Endothelial cell of umbilical vein (primary cell): Measurements from ENCODE around the gene HSD17B11. TPM values are rescaled to one million over a fixed set of nuclear protein-coding genes. Genes with fewer than 3 reads are reported as not detected.

Experiments
- BruUV-seq: library from RNA; stranded (reverse); fragments of 400-500 nt; replicated peaks from 2 replicates; lab custom pipeline; 2021; lab: Mats Ljungman, UMichigan
- CTCF ChIA-PET: fragments of 300-600, 350-600 bp; sonication (Branson Sonifier 250); formaldehyde crosslinking; loops from one replicate; lab custom pipeline; 2021; ENCODE audit warnings: antibody characterized with exemption, inconsistent platforms; lab: Charles Lee
- POLR2A ChIA-PET: fragments of 300-600, 350-600 bp; sonication (Branson Sonifier 250); formaldehyde crosslinking; loops from one replicate; lab custom pipeline; 2021; ENCODE audit warnings: antibody characterized with exemption, inconsistent platforms; lab: Charles Lee
- DNase-seq: peaks from one replicate; pipeline ENCODE4 v3.0.0-alpha.2; 2011; ENCODE audit warnings: low read depth, low spot score
- FAIRE-seq: peaks from 2 replicates; lab custom pipeline; 2011; peaks lifted over from hg19 to GRCh38; lab: Jason Lieb, UNC
- H2AFZ ChIP-seq: 2 replicates; pipeline ENCODE4 v1.6.0; 2012; ENCODE audit warnings: low read depth, low read length, control low read depth, inconsistent platforms
- H3K27ac ChIP-seq: 2 replicates; pipeline ENCODE4 v1.5.1; 2011; ENCODE audit warnings: low read depth, mild to moderate bottlenecking, control low read depth, low read length, moderate library complexity; ENCODE audit not compliant: insufficient read depth
- H3K27me3 ChIP-seq, 2 experiments: 2 replicates each; pipeline versions ENCODE4 v1.6.0 to v1.6.1; 2011; ENCODE audit warnings: low read length in 2 of 2, mixed read lengths in 1 of 2; ENCODE audit not compliant: control insufficient read depth in 2 of 2, insufficient read depth in 2 of 2
- H3K36me3 ChIP-seq, 2 experiments: 2 replicates in 1 of 2; 3 replicates in 1 of 2; pipeline ENCODE4 v1.5.1; 2011; ENCODE audit warnings: low read length in 2 of 2, mild to moderate bottlenecking in 1 of 2, moderate library complexity in 1 of 2; ENCODE audit not compliant: control insufficient read depth in 2 of 2, insufficient read depth in 2 of 2; ENCODE audit errors: extremely low read depth in 1 of 2
- H3K4me1 ChIP-seq: 3 replicates; pipeline ENCODE4 v1.5.1; 2011; ENCODE audit warnings: mild to moderate bottlenecking, low read length; ENCODE audit not compliant: control insufficient read depth, insufficient read depth; ENCODE audit errors: extremely low read depth
- H3K4me2 ChIP-seq: 2 replicates; pipeline ENCODE4 v1.6.1; 2011; ENCODE audit warnings: low read length, control low read depth, mixed read lengths; ENCODE audit not compliant: insufficient read depth
- H3K4me3 ChIP-seq, 3 experiments: fragments of 200-600 bp in 1 of 3; sonication (generic), shearing (Covaris generic) in 1 of 3; replicated peaks in 1 of 3; 2 replicates each; pipeline ENCODE4 v1.5.1; 2011 to 2016; ENCODE audit warnings: control low read depth in 3 of 3, low read length in 3 of 3, mild to moderate bottlenecking in 2 of 3, inconsistent platforms in 1 of 3, low read depth in 1 of 3, moderate library complexity in 1 of 3; ENCODE audit not compliant: insufficient read depth in 1 of 3
- H3K79me2 ChIP-seq: 2 replicates; pipeline ENCODE4 v1.6.0; 2012; ENCODE audit warnings: low read length, inconsistent platforms; ENCODE audit not compliant: control insufficient read depth, insufficient read depth
- H3K9ac ChIP-seq: replicated peaks from 2 replicates; pipeline ENCODE3; 2011; ENCODE audit warnings: low read length, control low read depth; ENCODE audit not compliant: insufficient read depth; ENCODE audit errors: extremely low read depth
- H3K9me1 ChIP-seq: replicated peaks from 3 replicates; pipeline ENCODE4 v1.6.0; 2011; ENCODE audit warnings: mild to moderate bottlenecking, low read length; ENCODE audit not compliant: control insufficient read depth, insufficient read depth; ENCODE audit errors: extremely low read depth
- H3K9me3 ChIP-seq: replicated peaks from 2 replicates; pipeline ENCODE4 v1.5.1; 2012; ENCODE audit warnings: low read length, inconsistent platforms; ENCODE audit not compliant: control insufficient read depth, insufficient read depth
- H4K20me1 ChIP-seq: replicated peaks from 2 replicates; pipeline ENCODE3; 2011; ENCODE audit warnings: mild to moderate bottlenecking, low read length; ENCODE audit not compliant: control insufficient read depth, insufficient read depth; ENCODE audit errors: extremely low read depth
- CTCF ChIP-seq, 2 donors: IDR thresholded peaks; 1 replicate in 1 of 2; 2 replicates in 1 of 2; pipeline ENCODE4 v1.5.1; 2011; ENCODE audit warnings: low read length in 2 of 2, mild to moderate bottlenecking in 2 of 2, moderate library complexity in 2 of 2, control low read depth in 1 of 2, inconsistent platforms in 1 of 2, low read depth in 1 of 2; ENCODE audit not compliant: insufficient read depth in 1 of 2; ENCODE audit errors: extremely low read depth in 1 of 2
- EZH2 ChIP-seq: IDR thresholded peaks from 2 replicates; pipeline ENCODE4 v1.6.1; 2012; ENCODE audit warnings: borderline replicate concordance, low read depth, mild to moderate bottlenecking, moderate library complexity, low read length, inconsistent platforms; ENCODE audit not compliant: severe bottlenecking
- FOS ChIP-seq: IDR thresholded peaks from 2 replicates; pipeline ENCODE4 v1.6.1; 2011; ENCODE audit warnings: mild to moderate bottlenecking, low read length, moderate library complexity, borderline replicate concordance; ENCODE audit not compliant: insufficient read depth
- GATA2 ChIP-seq: IDR thresholded peaks from 2 replicates; pipeline ENCODE4 v1.7.0; 2011; ENCODE audit warnings: low read depth, mild to moderate bottlenecking, moderate library complexity, mixed read lengths, low read length; ENCODE audit not compliant: insufficient read length, insufficient read depth
- JUN ChIP-seq: IDR thresholded peaks from 2 replicates; pipeline ENCODE4 v1.6.1; 2011; ENCODE audit warnings: borderline replicate concordance, low read depth; ENCODE audit not compliant: insufficient read length, insufficient read depth
- MAX ChIP-seq: IDR thresholded peaks from 2 replicates; pipeline ENCODE4 v1.6.1; 2011; ENCODE audit not compliant: insufficient read depth, insufficient read length
- MYC ChIP-seq: IDR thresholded peaks from one replicate; pipeline ENCODE4 v1.6.1; 2011; ENCODE audit warnings: mild to moderate bottlenecking, low read depth, low read length
- POLR2A ChIP-seq: IDR thresholded peaks from 2 replicates; pipeline ENCODE4 v1.6.1; 2012; ENCODE audit warnings: low read depth, mild to moderate bottlenecking, control low read depth, low read length
- POLR2AphosphoS5 ChIP-seq: IDR thresholded peaks from 2 replicates; pipeline ENCODE4 v1.6.1; 2012; ENCODE audit warnings: low read depth, mild to moderate bottlenecking, control low read depth, low read length, moderate library complexity; ENCODE audit not compliant: insufficient read depth
- dilution Hi-C: fragments of 300-500 bp; cut with MboI; formaldehyde crosslinking; loops from one replicate; pipeline ENCODE4 v1.15.0; 2019; ENCODE audit warnings: low sequenced_read_pairs; ENCODE audit not compliant: extremely low pct_ligation_motif_present
- intact Hi-C: fragments of 100-400 bp; cut with micrococcal nuclease; formaldehyde crosslinking; loops from one replicate; pipeline ENCODE4 v1.10.0; 2022
- polyA plus RNA-seq, 4 experiments: library from polyadenylated mRNA; depleted of rRNA in 3 of 4; stranded (reverse) in 3 of 4; unstranded in 1 of 4; fragments of >200 nt; gene quantifications; 2 replicates each; pipeline versions ENCODE4 v1.2.1 to v1.2.3, GENCODE V29; 2011 to 2012; ENCODE audit warnings: missing spikeins in 1 of 4
- total RNA-seq: library from RNA; stranded (reverse); gene quantifications from 2 replicates; pipeline ENCODE4 v1.2.3, GENCODE V29; 2021

HSD17B11 gene
- total and polyA plus RNA-seq, 2 donors (not counting 3 experiments of a cell fraction or from before 2014, with no cell fraction given): 10.7 to 21.1 TPM

GRCh38 chr4:87414816-87415215 lies 23.8 kb upstream of the HSD17B11 start:
- intact Hi-C loops (no loop called here), dilution Hi-C loops (no loop called here)
- ChIA-PET CTCF (no interaction called here), POLR2A (no interaction called here)
- Histone ChIP-seq H3K9ac (no peak overlapping the region), H3K27me3 (peaks cover 6 to 7% of the 10 kb centered on the region in 2 experiments), H3K9me1 (no peaks in the 10 kb centered on the region), H2AFZ (no peak overlapping the region), H3K79me2 (no peaks in the 10 kb centered on the region), H3K9me3 (no peaks in the 10 kb centered on the region), H3K4me2 (no peak overlapping the region), H3K4me1 (peaks cover 5% of the 10 kb centered on the region), H4K20me1 (no peaks in the 10 kb centered on the region), H3K4me3 (no peak overlapping the region), H3K36me3 (no peaks in the 10 kb centered on the region), H3K27ac (no peak overlapping the region)
- FAIRE-seq (no peak), DNase-seq (no peak)
- no TSS peak for BruUV-seq
- TF ChIP-seq CTCF (IDR thresholded peaks at IDR 0.05; ENCODE audit: extremely low read depth in 1 of 2, insufficient read depth in 1 of 2, low read depth in 1 of 2, low read length in 2 of 2) (no peak), EZH2 (no peak), GATA2 (no peak), FOS (no peak), MAX (no peak), POLR2A (no peak), POLR2AphosphoS5 (no peak), MYC (no peak), JUN (no peak)
